Stimulated activated CD8-positive, alpha-beta memory T cell treated with anti-CD3 and anti-CD28 coated beads, Interleukin-4, amount 100 ng/mL, for 1 hour (primary cell): ENCODE results near the gene LDB3.

Experiments
- DNase-seq, 2 donors: peaks; one replicate each; pipeline ENCODE4 v3.0.0-alpha.2; 2020; ENCODE audit warnings: low read depth in 2 of 2, low spot score in 1 of 2

The LDB3 gene

GRCh38 chr10:86663576-86664339, 4.6 kb upstream of the LDB3 start:
- no peak for DNase-seq

DNA sequence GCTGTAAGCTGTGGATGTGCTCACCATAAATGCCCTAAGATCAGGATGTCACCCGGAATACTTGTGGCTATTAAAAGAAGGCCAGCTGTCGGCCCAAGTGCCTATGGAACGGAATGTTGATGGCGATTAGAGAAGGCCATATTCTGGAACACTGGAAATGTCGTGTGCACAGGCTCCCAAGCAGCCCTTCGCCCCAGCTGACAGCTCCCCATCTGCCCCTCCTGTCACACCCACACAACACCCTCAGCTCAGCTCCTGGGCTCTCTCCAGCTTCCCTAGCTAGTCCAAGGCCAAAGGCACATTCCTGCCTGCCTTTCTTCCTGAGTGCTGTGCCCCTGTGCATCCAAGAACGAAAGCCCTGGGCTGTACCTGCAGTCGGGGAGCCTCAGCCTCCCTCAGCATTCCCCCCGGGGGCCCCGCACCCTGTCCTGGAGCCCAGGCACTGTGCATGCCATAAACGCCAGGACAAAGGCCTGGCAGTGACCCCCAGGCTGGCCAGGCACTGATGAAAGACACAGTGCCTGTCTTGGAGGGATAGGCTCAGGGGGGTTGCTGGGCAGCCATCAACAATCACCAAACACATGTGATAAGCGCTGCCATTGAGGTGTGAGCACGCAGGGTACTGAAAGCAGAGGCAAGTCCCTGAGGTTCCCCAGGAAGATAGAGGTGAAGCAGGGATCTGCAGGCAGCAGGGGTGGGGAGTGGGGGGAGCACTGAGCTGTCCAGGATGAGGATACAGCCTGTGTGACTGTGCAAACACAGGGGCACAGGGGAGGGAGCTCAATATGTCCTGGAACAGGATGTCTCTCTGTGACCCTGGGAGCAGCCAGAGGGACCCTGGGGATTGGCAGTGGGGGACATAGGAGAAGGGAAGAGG, 3.7 kb upstream of the LDB3 start:
- DNase-seq, result no peak

DNA sequence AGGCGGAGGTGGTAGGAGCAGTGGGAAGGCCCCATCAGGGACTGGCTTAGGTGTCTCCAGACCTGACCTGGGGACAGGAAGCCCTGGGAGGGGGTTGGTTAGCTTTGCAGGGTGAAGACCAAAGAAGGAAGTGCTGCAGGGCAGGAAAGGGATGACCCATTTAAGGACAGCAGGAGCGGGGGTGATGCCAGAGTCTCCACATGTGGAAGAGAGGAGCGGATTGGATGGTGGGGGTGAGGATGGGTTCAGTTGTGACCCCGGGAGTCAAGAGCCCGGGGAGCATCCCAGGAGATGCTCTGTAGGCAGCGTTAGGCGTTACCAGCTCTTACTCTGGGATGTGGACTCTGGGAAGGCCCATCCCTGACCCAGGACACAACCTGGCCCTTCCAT, 3.1 kb upstream of the LDB3 start:
- DNase-seq, result no peak

DNA sequence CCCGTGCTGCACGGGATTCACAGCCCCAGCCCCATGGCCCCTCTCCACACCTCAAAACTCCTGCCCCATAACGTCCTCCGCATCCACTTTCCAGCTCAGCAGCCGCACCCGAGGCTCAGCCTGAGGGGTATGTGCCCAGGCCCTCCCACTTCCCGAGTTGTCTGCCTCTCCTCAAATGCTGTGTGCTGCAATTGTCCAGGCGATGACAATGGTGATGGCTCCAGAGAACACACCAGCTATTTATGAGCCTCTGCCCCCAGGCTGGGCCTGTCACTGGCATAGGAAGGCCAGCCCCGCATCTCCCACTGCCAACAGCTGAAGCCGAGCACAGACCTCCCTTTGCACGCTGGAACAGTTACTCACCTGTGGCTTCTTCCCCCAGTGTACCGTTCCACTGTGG, 2.4 kb upstream of the LDB3 start:
- no peak for DNase-seq

DNA sequence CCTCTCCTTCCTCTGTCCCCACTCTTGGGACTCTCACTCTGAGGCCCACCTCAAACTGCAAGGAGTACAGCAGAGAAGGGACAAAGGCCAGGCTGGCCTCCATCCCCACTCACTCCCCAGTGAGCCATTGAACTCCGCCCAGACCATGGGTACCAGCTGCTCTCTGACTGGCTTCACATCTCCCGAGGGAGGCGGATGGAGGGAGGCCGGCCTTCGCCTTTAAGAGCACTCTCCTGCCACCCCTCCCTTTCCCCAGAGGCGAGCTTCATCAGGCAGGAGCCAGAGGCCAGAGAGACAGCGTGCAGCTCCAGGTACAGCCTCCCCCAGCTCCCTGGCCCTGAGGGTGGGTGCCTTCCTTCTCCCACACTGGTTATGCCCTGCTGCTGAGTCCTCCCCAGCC, 1.8 kb upstream of the LDB3 start:
- no peak for DNase-seq

DNA sequence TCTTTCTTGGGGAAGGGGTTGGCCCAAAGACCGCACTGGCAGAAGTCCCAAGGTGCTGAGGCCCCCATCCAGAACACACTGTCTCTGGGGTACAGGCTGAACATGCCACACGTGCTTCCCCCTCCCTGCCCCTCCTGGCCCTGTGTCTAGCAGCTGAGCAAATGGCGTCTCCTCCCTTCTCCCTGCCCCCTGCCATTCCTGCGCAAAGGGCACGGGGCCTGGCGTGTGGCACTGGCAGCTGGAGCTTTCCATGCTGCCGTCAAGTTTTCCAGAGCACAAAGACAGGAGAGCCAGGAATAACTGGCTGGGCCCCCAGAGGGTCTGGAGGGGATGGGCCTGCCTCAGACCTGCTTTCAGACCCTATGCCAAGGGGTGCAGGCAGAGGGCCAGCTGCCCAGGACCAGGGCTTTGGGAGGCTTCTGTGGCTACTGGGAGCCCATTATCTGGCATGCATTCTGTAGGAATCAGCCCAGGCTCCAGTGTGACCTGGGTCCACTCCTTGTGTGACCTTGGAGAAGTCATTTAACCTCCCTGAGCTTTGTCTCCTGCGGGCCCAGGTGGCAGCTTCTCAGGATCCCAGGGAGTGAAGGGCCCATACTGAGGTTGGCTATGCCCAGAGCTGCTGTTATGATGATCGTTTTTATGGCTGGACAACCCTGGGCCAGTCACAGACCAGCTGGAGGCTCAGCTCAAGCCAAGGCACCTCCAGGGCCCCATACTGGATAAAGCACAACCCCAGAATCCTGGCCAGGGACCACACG, 710 bp upstream of the LDB3 start:
- DNase-seq, result no peak

GRCh38 chr10:86670290-86670811, 2.0 kb downstream of the LDB3 start:
- no peak for DNase-seq

- no peak for DNase-seq
Observed at GRCh38 chr10:86670876-86671275, 2.6 kb downstream of the LDB3 start.

DNA sequence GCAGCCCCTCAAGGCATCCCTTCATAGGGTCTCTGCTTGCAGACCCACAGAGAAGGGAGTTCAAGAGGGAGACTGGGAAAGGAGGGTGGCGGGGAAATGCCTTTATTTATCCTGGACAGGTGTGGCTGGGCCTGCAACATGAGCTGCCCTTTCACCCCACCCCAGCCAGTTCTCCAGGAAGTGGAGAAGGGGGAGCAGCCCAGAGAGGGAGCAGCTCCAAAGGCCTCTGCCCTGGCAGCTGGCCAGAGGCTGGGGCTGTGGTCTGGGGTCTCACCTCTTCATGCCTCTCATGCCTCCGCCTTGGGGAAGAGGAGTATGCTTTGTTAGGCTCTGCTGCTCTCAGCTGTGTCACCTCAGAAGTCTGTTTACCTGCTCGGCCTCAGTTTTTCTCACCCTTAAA, 3.1 kb downstream of the LDB3 start:
- no peak for DNase-seq

DNA sequence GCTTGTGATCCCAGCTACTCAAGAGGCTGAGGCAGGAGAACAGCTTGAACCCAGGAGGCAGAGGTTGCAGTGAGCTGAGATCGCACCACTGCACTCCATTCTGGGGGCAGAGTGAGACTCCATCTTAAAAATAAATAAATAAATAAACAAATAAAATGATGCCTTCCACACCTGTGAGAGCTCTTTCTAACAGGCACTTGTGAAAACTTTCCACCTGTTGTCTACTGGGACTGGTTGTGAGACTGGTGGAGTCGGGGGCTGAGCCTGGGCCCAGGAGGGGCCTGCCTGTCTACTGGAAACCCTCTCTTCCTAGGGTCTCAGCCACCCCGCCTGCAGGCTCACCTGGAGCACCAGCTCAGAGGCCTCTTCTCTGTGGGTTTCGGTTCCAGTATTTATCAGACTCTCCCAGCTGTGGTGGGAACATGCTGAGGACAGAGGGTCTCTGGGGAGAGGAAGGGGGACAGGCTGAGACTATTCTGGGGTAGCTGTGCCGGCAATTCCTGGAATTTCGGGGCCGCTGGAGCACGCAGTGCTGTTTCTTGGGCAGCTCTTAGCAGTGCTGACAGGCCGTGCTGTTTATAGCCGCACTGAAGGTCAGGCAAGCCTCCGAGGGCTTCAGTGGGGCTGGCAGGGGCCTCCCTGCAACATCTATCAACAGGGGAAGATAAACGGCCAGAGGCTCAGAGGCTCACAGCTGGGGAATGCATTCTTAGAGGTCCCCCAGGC, 3.8 kb downstream of the LDB3 start:
- DNase-seq, result no peak

- DNase-seq, result no peak
Observed at GRCh38 chr10:86673216-86673826, 5.0 kb downstream of the LDB3 start.

- no peak for DNase-seq
Observed at GRCh38 chr10:86673827-86674581, 5.7 kb downstream of the LDB3 start.

GRCh38 chr10:86674912-86675311, 6.6 kb downstream of the LDB3 start:
- no peak for DNase-seq

DNA sequence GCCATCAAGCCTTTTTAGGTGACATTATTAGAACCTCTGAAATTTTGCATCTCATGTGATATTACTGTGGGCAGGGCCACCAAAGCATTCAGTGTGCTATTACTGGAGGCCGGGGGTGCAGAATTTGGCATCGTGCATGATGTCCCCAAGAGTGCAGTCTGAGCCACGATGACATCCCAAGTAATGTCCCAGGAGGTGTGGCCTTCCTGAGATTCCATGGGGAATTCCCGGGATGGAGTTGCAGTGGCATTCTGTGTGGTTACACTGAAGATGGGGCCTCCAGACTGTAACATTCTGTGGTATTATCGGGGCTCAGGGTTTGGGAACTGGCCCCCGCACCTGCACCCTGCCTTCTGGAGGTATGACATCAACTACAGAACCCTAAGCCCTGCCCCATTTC, 9.1 kb downstream of the LDB3 start:
- no peak for DNase-seq

DNA sequence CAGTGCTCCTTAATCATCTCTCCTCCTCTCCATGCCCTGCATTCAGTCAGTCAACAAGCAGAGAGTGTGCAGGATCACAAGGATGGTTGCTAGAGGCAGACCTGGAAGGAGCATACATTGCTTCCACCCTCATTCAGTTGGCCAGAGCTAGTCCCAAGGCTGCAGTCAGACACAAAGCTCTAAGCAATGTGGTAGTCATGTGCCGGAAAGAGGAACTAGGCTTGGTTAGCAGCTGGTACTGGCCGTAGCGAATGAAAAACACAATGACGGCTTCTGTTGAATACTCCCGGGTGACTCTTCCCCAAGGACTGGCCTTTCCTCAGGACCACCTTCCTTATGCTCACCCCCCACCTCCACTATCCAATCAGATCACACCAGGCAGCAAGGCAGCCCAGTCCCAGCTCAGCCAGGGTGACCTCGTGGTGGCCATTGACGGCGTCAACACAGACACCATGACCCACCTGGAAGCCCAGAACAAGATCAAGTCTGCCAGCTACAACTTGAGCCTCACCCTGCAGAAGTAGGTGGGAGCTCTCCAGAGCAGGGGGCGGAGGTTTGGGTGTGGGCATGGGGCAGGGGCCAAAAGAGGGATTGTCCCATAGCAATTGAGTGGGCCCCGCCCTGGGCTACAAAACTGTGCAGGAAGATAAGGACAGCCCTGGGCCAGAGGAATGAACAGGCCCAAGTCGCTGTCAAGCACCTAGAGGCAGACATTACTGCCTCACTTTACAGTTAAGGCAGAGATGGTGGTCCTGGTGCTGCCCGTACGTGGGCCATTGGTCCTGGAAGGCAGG, 10.9 kb downstream of the LDB3 start:
- no peak for DNase-seq

DNA sequence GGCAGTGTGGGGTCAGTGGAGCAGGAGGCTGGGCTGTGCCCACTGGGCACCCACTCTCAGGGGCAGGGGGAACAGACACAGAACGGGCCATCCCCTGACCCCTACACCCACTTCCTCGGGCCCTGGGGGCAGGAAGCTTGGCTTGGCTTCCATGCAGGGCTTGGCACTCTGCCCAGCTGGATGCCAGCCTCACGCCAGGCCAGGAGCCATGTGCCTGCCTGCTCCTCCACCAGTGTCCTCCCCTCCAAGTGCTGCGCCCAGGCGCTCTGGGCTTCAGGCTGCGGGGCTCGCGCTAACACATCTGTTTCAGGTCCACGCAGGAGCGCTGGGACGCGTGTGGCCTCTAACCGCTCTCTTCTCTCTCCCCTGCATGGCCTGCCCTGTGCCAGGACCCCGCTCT, 12.7 kb downstream of the LDB3 start:
- DNase-seq, result no peak

DNA sequence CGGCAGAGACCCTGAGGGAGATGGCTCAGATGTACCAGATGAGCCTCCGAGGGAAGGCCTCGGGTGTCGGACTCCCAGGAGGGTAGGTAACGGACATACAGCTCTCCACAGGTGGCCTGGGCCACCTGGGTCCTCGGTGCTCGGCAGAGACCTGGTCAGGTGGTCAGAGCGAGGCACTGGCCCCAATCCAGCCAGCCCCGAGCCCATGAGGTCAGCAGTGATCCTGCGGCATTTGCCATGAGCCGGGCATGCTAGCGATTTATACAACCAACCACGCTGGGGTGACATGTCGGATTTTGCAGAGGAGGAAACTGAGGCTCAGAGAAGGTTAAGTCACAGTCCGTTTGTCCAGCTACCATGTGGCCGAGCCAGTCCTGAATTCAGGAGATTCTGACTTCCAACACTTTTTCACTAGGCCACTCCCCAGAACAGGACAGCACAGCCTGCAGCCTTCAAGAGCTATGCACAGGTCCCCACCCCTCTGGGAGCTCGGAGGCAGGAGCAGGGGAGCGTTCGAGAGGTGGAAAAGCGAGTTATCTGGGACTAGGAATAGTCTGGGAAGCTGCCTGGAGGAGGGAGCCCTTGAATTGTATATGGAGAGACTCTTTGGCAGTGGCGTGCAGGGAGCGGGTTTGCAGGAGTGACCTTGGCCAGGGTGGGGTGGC, 13.5 kb downstream of the LDB3 start:
- DNase-seq, result no peak

GRCh38 chr10:86682675-86683074, 14.4 kb downstream of the LDB3 start:
- DNase-seq, result no peak
